Progenitor cell of endocrine pancreas (in vitro differentiated cells): ENCODE data around the gene FSTL5. TPM values are rescaled to one million over a fixed set of nuclear protein-coding genes. Genes with fewer than 3 reads are reported as not detected.

Source experiments
- DNase-seq: peaks from one replicate; pipeline ENCODE4 v3.0.0; 2021; ENCODE audit warnings: low spot score; ENCODE audit not compliant: unreplicated experiment
- H3K27ac Mint-ChIP-seq: 2 replicates; pipeline ENCODE4 v1.8.0; 2021; ENCODE audit warnings: mild to moderate bottlenecking, moderate library complexity, mixed read lengths
- H3K27me3 Mint-ChIP-seq: 2 replicates; pipeline ENCODE4 v1.8.0; 2021; ENCODE audit warnings: mixed read lengths
- H3K36me3 Mint-ChIP-seq: 2 replicates; pipeline ENCODE4 v1.8.0; 2022; ENCODE audit warnings: mixed read lengths; ENCODE audit not compliant: insufficient read depth
- H3K4me1 Mint-ChIP-seq: 2 replicates; pipeline ENCODE4 v1.8.0; 2021; ENCODE audit warnings: low read depth, mixed read lengths
- H3K4me3 Mint-ChIP-seq: 2 replicates; pipeline ENCODE4 v1.8.0; 2021; ENCODE audit warnings: low read depth, mild to moderate bottlenecking, moderate library complexity, mixed read lengths
- H3K9me3 Mint-ChIP-seq: 2 replicates; pipeline ENCODE4 v1.8.0; 2021; ENCODE audit warnings: low read depth, mixed read lengths
- total RNA-seq: library from RNA; stranded (reverse); gene quantifications from 2 replicates; pipeline ENCODE4 v1.2.1, GENCODE V29; 2021
- TF ChIP-seq, protein P1 (sequence below): fragments of 200-600 bp; sonication (generic); IDR thresholded peaks from one replicate; pipeline ENCODE4 v1.5.0; 2021; ENCODE audit warnings: antibody characterized with exemption, mild to moderate bottlenecking; ENCODE audit not compliant: unreplicated experiment

Gene FSTL5
- total RNA-seq, 1 donor from 2014 or later = 15.5 TPM

DNA sequence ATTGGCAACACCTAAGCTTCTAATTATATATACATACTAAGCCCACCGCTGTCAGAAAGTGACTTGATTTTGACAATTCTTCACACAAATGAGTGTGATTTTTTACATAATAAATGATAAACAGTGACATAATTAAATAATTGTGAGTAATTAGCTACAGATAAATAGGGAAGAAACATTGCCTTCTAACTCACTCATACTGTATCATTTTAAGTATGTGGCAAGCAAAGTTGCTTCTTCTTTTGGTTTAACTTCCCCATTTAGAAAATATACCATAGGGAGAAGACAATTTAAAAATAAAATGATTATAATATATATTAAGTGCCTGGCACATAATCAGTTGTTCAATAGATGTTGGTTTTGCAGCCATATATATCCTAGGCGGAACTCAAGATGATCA, 644.2 kb downstream of the FSTL5 start:
- H3K27ac Mint-ChIP-seq = no peak overlapping the region
- no peak overlapping the region for H3K4me3 Mint-ChIP-seq
- TF ChIP-seq, protein P1, sequence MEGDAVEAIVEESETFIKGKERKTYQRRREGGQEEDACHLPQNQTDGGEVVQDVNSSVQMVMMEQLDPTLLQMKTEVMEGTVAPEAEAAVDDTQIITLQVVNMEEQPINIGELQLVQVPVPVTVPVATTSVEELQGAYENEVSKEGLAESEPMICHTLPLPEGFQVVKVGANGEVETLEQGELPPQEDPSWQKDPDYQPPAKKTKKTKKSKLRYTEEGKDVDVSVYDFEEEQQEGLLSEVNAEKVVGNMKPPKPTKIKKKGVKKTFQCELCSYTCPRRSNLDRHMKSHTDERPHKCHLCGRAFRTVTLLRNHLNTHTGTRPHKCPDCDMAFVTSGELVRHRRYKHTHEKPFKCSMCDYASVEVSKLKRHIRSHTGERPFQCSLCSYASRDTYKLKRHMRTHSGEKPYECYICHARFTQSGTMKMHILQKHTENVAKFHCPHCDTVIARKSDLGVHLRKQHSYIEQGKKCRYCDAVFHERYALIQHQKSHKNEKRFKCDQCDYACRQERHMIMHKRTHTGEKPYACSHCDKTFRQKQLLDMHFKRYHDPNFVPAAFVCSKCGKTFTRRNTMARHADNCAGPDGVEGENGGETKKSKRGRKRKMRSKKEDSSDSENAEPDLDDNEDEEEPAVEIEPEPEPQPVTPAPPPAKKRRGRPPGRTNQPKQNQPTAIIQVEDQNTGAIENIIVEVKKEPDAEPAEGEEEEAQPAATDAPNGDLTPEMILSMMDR = no peak
- H3K36me3 Mint-ChIP-seq = no peaks in the 10 kb centered on the region
- DNase-seq = no peak
- H3K4me1 Mint-ChIP-seq = no peaks in the 10 kb centered on the region
- no peaks in the 10 kb centered on the region for H3K9me3 Mint-ChIP-seq
- H3K27me3 Mint-ChIP-seq = no peaks in the 10 kb centered on the region

DNA sequence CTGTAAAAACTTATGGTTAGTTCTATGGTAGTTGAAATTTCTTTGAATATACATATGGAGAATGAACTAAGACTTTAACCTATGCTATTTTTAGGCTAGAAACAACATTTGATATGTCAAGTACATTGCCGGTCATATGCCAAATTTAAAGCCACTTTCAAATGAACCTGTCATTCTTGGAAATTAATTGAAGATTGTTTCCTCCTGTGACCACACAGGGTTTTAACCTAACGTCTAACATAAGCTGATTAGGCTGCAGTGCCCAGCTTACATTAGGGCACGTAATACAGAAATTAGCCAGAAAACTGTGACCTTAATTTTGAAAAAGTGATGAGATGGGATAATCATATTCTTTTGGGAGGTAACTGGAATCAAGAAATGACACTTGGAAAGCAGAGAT, 645.9 kb downstream of the FSTL5 start:
- TF ChIP-seq, protein P1 = no peak
- Mint-ChIP-seq H3K27me3 (no peaks in the 10 kb centered on the region), H3K4me1 (no peaks in the 10 kb centered on the region), H3K4me3 (no peak overlapping the region), H3K9me3 (no peaks in the 10 kb centered on the region), H3K36me3 (no peaks in the 10 kb centered on the region), H3K27ac (no peak overlapping the region)
- DNase-seq = no peak

DNA sequence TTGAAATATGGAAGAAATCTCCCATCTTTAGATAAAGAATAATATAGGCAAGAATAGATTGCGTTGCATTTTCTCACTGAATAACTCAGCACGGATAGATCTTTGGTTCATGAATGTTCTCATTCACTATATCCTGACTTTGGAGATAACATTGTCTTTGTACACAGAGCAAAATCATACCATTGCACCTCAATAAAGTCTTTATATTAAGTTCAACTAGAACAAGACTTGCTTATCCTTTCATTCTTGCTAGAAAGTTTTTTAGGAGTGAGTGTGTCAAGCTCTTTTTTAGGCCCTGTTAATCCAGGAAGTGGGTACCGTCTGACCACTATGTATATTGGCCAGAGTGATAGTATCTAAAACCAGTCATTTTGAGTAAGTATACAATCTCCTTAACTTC, 658.7 kb downstream of the FSTL5 start:
- DNase-seq = no peak
- Mint-ChIP-seq H3K36me3 (no peaks in the 10 kb centered on the region), H3K27ac (no peak overlapping the region), H3K4me3 (no peak overlapping the region), H3K27me3 (no peaks in the 10 kb centered on the region), H3K9me3 (no peaks in the 10 kb centered on the region), H3K4me1 (no peaks in the 10 kb centered on the region)
- TF ChIP-seq, protein P1 = no peak

DNA sequence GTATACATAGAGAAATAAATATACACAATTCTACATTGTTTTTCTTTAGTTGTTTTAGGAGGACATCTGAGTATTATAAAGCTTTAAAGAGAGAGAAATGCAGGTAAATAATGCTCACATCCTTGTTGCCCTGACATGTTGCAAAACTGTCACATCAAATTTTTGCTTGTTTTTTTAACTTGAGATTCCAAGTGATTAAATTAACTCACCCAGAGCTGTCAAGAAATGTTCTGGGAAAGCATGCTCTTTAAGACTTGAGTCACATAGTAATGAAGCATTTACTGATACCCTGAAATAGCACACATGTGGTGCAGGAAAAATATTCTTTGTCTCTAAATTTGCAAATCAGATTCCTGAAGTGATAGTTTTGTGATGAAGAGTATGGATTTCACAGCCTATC, 665.6 kb downstream of the FSTL5 start:
- Mint-ChIP-seq H3K27me3 (no peaks in the 10 kb centered on the region), H3K36me3 (no peaks in the 10 kb centered on the region), H3K27ac (no peak overlapping the region), H3K9me3 (no peaks in the 10 kb centered on the region), H3K4me3 (no peak overlapping the region), H3K4me1 (no peaks in the 10 kb centered on the region)
- TF ChIP-seq, protein P1 = no peak
- no peak for DNase-seq

DNA sequence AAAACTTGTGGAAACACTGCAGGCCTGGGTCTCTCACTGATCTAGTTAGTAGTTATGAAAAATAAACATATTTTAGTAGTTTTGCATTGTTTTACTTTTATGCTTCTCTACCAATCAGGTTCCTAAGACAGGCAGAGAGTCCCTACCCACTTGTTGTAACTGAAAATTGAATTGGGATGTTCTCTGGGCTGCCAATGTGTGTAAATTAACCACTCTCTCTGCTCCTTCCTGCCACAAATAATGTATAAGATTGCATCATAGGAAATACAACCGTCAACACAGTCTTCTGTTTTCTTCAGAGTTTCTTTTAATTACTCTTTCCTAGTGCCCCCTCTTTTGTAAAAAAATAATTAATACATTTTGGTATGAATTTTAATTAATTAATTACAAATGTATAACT, 677.3 kb downstream of the FSTL5 start:
- H3K4me3 Mint-ChIP-seq = no peak overlapping the region
- H3K27ac Mint-ChIP-seq = no peak overlapping the region
- peaks cover 12% of the 10 kb centered on the region for H3K4me1 Mint-ChIP-seq
- TF ChIP-seq, protein P1 = no peak
- no peaks in the 10 kb centered on the region for H3K9me3 Mint-ChIP-seq
- no peak for DNase-seq
- no peaks in the 10 kb centered on the region for H3K36me3 Mint-ChIP-seq
- H3K27me3 Mint-ChIP-seq = no peaks in the 10 kb centered on the region
